OCI-LY7 (cell line): ENCODE measurements around the gene SLC24A4.

Experiments
- EZH2phosphoT487 ChIP-seq: fragments of 200-600 bp; sonication (generic); IDR thresholded peaks from 2 replicates; pipeline ENCODE4 v1.6.1; 2018; ENCODE audit warnings: low read depth, borderline replicate concordance, mild to moderate bottlenecking, mixed run types, antibody characterized with exemption, low read length, moderate library complexity, mixed read lengths
- TF ChIP-seq, protein P1 (sequence below): fragments of 200-600 bp; sonication (generic); conservative IDR thresholded peaks from 2 replicates; pipeline ENCODE4 v1.5.1; 2014; ENCODE audit warnings: mild to moderate bottlenecking, antibody characterized with exemption, low read length, moderate library complexity, mixed read lengths

DNA sequence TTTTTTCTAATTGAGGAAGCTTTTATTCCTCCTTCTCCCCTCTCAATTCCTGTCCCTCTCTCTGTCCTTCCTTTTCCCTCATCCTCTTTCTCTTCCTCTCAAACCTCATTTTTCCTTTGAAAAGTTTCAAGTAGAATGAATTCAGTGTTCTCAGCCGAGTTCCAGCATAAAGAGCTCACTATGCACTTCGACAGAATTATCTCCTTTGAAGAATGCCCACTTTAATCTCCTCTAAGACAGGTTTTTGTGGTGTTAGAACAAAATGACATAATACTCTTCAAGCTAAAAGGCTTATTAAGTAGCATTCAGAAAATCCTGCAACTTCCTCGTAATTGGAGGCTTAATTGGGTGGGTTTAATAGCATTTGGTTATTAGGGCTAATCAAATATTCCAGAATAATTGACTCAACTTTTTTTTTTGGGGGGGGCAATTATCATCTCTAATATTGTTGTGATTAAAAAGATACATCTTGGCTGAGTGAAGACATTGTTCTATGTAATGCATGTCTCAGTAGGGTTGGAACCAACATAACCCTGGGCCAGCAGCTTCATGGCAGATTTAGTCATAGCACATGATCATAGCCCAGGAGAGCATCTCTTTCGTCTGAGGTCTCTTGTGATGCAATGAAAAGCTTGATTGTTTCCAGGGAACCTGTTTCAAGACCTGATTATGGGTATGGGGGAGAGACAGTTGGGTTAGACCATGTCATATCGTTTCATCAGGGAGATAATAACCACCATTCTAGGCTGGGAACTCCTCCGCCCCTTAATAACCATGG, 25.0 kb upstream of the SLC24A4 start:
- TF ChIP-seq, protein P1, sequence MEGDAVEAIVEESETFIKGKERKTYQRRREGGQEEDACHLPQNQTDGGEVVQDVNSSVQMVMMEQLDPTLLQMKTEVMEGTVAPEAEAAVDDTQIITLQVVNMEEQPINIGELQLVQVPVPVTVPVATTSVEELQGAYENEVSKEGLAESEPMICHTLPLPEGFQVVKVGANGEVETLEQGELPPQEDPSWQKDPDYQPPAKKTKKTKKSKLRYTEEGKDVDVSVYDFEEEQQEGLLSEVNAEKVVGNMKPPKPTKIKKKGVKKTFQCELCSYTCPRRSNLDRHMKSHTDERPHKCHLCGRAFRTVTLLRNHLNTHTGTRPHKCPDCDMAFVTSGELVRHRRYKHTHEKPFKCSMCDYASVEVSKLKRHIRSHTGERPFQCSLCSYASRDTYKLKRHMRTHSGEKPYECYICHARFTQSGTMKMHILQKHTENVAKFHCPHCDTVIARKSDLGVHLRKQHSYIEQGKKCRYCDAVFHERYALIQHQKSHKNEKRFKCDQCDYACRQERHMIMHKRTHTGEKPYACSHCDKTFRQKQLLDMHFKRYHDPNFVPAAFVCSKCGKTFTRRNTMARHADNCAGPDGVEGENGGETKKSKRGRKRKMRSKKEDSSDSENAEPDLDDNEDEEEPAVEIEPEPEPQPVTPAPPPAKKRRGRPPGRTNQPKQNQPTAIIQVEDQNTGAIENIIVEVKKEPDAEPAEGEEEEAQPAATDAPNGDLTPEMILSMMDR: no peak
- TF ChIP-seq EZH2phosphoT487: no peak
